ENCODE data around the gene RNU1-2.
"Not testable (repeated sequence)": the region's sequence is repeated elsewhere in the genome, so short reads cannot be mapped to it uniquely, and the experiment has no call there.

Gene RNU1-2

DNA sequence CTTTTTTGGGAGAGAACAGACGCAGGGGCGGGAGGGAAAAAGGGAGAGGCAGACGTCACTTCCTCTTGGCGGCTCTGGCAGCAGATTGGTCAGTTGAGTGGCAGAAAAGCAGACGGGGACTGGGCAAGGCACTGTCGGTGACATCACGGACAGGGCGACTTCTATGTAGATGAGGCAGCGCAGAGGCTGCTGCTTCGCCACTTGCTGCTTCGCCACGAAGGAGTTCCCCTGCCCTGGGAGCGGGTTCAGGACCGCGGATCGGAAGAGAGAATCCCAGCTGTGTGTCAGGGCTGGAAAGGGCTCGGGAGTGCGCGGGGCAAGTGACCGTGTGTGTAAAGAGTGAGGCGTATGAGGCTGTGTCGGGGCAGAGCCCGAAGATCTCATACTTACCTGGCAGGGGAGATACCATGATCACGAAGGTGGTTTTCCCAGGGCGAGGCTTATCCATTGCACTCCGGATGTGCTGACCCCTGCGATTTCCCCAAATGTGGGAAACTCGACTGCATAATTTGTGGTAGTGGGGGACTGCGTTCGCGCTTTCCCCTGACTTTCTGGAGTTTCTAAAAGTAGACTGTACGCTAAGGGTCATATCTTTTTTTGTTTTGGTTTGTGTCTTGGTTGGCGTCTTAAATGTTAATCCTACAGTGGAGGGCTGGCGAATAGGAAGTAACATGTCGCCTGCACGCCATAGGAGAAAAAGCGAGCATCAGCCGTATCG is at the start of gene RNU1-2:
RNU1-2 (plus strand) TSS at position 383 of the 718 bp plus-strand sequence.
- peak; percentile 91 for DNase-seq

- not testable (repeated sequence) for DNase-seq
These were observed 39.6 kb upstream of the RNU1-2 start for GRCh38 chr1:16856201-16856600.

DNA sequence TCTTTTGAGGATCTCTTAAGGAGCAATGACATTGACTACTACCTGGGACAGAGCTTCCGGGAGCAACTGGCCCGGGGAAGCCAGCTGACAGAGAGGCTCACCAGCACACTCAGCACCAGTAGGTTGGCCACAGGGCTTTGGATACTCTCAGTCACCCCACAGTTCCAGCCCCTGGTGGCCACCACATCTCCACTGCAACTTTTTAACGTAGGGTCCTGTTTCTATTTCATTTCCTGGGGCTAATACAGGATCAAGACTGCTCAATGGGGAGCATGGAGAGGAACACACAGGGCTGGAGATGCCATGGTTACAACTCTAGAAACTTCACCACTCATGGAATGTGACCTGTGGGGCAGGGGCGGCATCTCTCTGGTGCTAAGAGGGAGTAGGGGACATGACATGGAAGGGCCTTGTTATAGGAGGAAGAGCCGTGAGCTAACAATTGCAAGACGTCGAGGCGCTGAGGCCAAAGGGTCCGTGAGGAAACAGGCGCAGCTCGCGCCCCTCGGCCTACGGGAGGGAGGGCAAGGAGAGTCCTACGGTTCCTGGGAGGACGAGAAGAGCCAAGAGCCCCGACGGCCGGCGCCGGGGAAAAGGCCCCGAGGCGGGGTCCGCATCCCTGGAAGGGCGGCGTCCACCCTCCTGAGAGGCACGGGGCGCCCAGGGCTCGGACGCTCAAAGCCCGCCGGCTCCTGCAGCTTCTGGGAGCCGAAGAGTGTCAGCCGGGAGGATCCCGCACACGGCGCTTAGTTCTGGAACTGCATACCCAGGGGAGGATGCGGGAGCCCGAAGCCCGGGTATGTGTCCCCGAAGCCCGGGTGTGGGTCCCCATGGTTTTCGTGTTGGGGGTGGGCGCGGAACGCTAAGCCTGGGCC is 36.4 kb upstream of the RNU1-2 start:
- not testable (repeated sequence) for DNase-seq

DNA sequence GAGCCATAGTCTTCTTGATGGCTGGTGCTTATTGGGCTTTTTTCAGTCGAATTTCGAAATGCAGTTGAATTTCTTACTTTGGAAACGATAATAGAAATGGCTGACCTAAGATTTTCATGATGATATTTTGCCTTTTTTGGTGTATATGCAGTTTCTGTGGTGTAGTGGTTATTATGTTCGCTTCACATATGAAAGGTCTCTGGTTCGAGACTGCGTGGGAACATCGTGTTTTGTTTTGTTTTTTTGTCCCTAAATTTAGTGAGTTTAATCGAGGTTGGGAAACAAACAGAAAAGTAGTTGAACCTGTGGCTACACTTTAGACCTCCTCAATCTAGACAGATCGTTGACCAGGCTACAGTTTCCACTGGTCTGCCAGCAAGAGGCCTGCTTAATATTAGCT is 35.7 kb upstream of the RNU1-2 start:
- DNase-seq = not testable (repeated sequence)

DNA sequence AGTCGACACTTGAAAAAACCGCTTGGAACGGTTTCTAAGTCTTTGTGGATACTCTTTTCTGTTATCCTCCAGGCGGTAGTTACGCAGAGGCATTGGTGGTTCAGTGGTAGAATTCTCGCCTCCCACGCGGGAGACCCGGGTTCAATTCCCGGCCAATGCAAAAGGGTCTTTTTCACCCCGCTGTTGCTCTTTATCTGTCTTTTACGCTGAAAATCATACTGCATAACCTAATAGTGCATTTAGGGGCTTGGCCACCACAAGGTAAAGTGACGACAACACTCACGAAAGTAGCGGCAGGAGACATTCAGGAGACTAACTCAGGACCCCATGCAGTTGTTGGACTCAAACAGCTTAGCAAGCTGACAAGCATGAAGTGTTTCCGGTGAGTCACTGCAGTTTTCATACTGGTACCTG is 33.9 kb upstream of the RNU1-2 start:
- DNase-seq = not testable (repeated sequence)

DNA sequence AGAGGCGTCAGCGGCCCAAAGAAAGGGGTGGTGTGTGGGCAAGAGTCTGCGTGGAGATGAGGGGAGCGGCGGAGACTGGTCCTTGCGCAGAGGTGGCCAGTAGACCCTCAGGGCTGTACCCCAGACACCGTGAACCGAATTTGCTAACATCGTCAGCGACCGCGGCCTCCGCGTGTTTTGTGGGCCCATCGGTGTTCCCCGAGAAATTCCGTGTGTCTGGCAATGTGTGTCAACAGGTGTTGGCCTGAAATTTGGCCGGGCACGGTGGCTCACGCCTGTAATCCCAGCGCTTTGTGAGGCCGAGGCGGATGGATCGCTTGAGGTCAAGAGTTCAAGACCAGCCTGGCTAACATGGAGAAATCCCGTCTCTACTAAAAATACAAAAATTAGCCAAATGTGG is 33.4 kb upstream of the RNU1-2 start:
- not testable (repeated sequence) for DNase-seq

DNA sequence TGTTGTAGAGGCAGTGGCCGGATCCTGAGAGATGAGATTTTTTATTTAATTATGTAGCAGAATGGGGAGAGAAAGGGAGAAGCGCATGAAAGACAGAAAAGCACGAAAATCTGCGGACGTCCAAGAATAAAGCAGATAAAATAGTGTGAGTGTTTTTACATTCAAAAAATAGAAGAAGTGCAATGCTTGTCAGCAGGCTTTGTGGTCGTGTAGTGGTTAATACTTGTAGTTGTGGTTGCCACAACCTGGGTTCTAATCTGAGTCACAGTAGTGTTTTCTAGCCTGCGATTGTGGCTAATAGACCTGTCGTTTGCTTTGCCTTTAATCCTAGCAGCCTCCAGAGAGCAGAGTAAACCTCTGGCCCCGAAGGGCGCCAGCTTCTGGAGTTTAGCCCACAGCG is 32.8 kb upstream of the RNU1-2 start:
- DNase-seq = not testable (repeated sequence)

DNA sequence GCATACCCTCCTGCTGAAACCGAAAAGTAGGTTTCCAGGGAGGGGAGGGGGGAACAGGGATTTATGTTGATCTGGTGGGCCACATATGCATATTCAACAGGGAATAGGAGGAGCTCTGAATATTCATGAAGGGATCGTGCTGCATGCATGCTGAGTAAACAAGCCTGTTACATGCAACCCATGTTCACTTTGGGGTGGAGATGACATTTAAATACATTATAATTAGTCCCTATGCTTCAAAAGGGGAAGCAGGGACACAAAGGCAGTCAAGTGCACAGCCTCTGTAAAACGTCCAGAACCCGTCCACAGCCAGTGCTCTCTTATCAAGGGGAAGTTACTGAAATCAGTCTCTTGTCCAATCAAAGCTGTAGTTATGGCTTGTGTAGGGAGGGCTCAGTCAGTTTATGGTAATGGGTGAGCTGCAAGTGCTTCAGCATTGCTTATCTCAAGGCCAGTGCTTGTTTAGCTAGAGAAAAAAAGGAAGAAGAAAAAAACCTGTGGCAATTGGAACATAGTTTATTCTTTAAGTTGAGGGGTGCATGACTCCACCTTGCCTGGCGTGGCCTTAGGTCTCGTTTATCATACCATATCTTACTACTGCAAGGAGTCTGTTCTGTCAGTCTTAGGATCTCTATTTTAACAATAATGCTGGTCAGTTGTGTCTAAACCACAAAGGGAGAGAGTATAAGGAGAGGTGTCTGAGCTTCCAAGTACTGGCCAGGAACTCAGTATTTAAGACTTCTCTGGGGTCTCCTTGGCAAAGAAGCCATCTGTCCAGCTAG is 28.7 kb upstream of the RNU1-2 start:
- not testable (repeated sequence) for DNase-seq

GRCh38 chr1:16868787-16869186 is 27.0 kb upstream of the RNU1-2 start:
- not testable (repeated sequence) for DNase-seq

DNA sequence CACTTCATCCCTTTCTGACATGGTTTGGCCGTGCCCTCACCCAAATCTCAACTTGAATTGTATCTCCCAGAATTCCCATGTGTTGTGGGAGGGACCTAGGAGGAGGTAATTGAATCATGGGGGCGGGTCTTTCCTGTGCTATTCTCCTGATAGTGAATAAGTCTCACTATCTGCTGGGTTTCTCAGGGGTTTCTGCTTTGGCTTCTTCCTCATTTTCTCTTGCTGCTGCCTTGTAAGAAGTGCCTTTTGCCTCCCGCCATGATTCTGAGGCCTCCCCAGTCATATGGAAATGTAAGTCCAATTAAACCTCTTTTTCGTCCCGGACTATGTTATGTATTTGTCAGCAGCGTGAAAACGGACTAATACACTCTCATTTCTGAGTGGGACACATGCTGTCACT is 25.8 kb upstream of the RNU1-2 start:
- DNase-seq = not testable (repeated sequence)

DNA sequence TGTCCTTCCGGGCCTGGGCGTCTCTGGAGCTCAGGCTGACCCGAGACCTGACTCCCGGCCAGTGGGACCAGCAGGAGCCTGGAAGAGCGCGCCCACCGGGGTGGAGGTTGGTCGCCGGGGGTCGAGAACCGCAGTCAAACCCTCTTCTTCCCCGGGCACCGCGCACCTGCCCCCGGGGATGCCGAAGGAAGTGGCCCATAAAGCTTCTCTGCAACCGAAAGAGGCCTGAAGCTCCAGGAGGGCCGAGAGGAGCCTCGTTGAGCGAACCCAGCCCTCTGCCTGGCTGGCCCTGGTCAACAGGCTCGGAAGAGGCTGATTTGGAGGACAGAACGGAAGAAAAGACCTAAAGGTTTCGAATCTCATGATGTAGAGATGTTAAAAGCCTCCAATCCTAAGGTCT is 24.6 kb upstream of the RNU1-2 start:
- DNase-seq = not testable (repeated sequence)

DNA sequence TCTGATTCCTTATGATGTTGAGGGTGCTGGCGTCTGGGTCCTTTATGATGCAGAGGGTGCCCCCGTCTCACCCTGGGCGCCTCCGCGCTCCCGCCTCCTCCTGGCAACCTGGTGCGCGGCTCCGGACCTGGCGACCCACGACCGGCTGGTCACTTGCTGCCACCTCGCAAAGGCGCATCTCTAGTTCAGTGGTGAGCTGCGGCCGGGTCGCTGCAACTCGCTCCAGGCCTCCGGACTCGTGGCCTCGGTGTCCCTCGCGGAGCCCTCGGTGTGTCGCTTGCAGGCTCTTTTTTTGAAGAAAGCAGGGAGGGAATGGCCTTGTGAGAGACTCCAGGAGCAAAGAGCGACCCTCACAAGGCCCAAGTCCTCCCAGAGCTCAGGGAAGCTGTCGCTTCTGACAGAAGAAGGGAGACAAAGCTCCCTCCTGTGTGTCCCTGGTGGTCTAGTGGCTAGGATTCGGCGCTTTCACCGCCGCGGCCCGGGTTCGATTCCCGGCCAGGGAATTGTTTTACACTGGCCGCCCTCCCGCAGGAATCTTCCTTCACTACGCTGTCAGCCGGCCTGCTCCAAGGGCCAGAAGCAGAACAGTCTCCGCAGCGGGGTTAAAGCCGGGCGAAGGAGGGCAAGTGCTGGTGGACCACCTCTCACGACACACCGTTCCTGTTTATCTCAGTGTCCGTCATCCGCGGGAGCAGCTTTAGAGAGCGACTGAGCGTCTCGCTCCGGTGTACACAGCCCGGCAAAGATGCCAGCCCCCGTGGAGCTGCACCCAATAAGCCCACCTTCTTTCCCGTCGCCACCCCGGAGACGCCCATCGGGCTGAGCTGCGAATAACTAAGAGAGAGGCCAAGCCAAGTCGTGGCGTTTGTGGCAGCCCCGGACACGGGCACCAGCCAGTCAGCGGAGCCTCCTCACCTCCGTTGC is 23.4 kb upstream of the RNU1-2 start:
- not testable (repeated sequence) for DNase-seq

- not testable (repeated sequence) for DNase-seq
These were observed 22.5 kb upstream of the RNU1-2 start for GRCh38 chr1:16873076-16873879.

DNA sequence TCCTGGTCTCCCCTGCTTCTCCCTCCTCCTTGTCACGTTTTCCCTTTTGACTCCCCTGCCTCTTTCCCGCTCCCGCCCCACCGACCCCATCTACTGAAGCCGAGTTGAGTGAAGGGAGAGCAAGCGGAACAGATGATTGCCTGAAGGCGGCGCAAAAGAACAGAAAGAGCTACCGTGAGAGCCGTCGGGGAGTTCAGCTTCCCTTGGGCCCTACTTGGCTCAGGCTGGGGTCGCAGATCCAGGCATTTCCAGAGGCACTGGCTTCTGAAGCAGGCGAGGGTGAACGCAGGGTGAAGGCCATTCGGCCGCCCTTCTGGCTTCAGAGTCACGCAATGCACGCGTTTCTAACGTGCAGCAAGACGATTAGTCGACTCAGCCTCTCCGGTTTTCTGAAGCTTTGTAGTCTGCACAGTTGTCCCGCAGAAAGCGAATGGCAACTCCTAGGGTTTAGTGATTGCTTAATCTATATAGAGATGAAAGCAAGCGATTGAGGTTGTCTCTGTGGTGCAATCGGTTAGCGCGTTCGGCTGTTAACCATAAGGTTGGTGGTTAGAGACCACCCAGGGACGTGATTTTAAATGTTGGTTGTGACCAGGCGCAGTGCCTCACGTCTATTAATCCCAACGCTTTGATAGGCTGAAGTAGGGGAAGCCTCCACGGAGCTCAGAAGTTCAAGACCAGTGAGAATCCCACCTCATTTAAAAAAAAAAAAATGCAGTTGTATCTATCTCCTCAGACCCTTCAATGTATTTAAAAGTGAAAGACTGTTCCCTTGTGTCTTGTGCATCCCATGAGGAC is 20.6 kb upstream of the RNU1-2 start:
- not testable (repeated sequence) for DNase-seq

GRCh38 chr1:16881742-16882141 is 14.0 kb upstream of the RNU1-2 start:
- not testable (repeated sequence) for DNase-seq

GRCh38 chr1:16882986-16883385 is 12.8 kb upstream of the RNU1-2 start:
- no peak for DNase-seq

- DNase-seq = not testable (repeated sequence)
These were observed 11.3 kb upstream of the RNU1-2 start for GRCh38 chr1:16884487-16884886.

GRCh38 chr1:16886860-16887605 is 8.7 kb upstream of the RNU1-2 start:
- no peak for DNase-seq
